K562 (cell line): ENCODE data around the gene HGS. TPM values are rescaled to one million over a fixed set of nuclear protein-coding genes. Genes with fewer than 3 reads are reported as not detected.

Experiments used
- ATAC-seq: fragments of 200-7000 bp; cut with Tn5 transposase; 3 replicates; pipeline ENCODE4 v1.9.1; 2020; ENCODE audit warnings: moderate library complexity
- BruUV-seq: library from RNA; stranded (reverse); fragments of 400-500 nt; replicated peaks from 2 replicates; lab custom pipeline; 2021; lab: Mats Ljungman, UMichigan
- CTCF ChIA-PET: fragments of 300-600 bp; formaldehyde crosslinking; extraction: SDS; loops from one replicate; lab custom pipeline; 2021; ENCODE audit warnings: low intra/inter-chr PET ratio; lab: Yijun Ruan, JAX
- POLR2A ChIA-PET: fragments of 300-600, 350-650 bp; sonication (Branson Sonifier 250); formaldehyde crosslinking; extraction: SDS; loops from one replicate; lab custom pipeline; 2021; ENCODE audit warnings: antibody characterized with exemption, inconsistent platforms; lab: Yijun Ruan, JAX
- DNase-seq, 4 experiments: peaks; one replicate each; pipeline versions ENCODE4 v3.0.0 to v3.0.0-alpha.2; 2011 to 2018; ENCODE audit warnings: low spot score in 3 of 4, mixed read lengths in 3 of 4; ENCODE audit errors: extremely low read depth in 1 of 4
- FAIRE-seq: peaks from 2 replicates; lab custom pipeline; 2011; peaks lifted over from hg19 to GRCh38; lab: Jason Lieb, UNC
- H2AFZ ChIP-seq: 2 replicates; pipeline ENCODE4 v1.6.0; 2011; ENCODE audit warnings: low read depth, low read length, control low read depth, inconsistent platforms
- H3K27ac ChIP-seq: fragments of 200-600 bp; 3 replicates; pipeline ENCODE4 v1.8.0; 2011; ENCODE audit warnings: low read depth, mild to moderate bottlenecking, control low read depth, inconsistent platforms, low read length, moderate library complexity, mixed read lengths; ENCODE audit errors: extremely low read depth
- H3K27me3 ChIP-seq, 2 experiments: fragments of 300-600 bp in 1 of 2; 2 replicates in 1 of 2; 3 replicates in 1 of 2; pipeline versions ENCODE4 v1.6.0 to v1.8.0; 2011; ENCODE audit warnings: inconsistent platforms in 2 of 2, low read length in 2 of 2, mild to moderate bottlenecking in 1 of 2, mixed read lengths in 1 of 2, moderate library complexity in 1 of 2; ENCODE audit not compliant: control insufficient read depth in 2 of 2, insufficient read depth in 2 of 2
- H3K36me3 ChIP-seq: fragments of 300-600 bp; 3 replicates; pipeline ENCODE4 v1.8.0; 2011; ENCODE audit warnings: mild to moderate bottlenecking, low read length, inconsistent platforms; ENCODE audit not compliant: control insufficient read depth, insufficient read depth
- H3K4me1 ChIP-seq, 2 experiments: fragments of 200-600 bp in 1 of 2; replicated peaks in 1 of 2; 2 replicates in 1 of 2; 3 replicates in 1 of 2; pipeline versions ENCODE4 v1.5.1 to v1.8.0; 2011; ENCODE audit warnings: inconsistent platforms in 2 of 2, low read length in 2 of 2, mild to moderate bottlenecking in 1 of 2, mixed read lengths in 1 of 2, moderate library complexity in 1 of 2; ENCODE audit not compliant: control insufficient read depth in 2 of 2, insufficient read depth in 2 of 2
- H3K4me2 ChIP-seq: 2 replicates; pipeline ENCODE4 v1.6.1; 2011; ENCODE audit warnings: low read length, control low read depth, inconsistent platforms, mixed read lengths; ENCODE audit not compliant: insufficient read depth
- H3K4me3 ChIP-seq: fragments of 200-600 bp; sonication (generic), shearing (Covaris generic); 2 replicates; pipeline ENCODE4 v1.5.1; 2016; ENCODE audit warnings: control low read depth, inconsistent platforms
- H3K79me2 ChIP-seq: fragments of 200-600 bp; 3 replicates; pipeline ENCODE4 v1.8.0; 2011; ENCODE audit warnings: low read length, inconsistent platforms; ENCODE audit not compliant: control insufficient read depth, insufficient read depth
- H3K9ac ChIP-seq, 2 experiments: 2 replicates each; pipeline versions ENCODE4 v1.6.0 to v1.6.1; 2011; ENCODE audit warnings: low read depth in 2 of 2, low read length in 2 of 2, control low read depth in 1 of 2, inconsistent platforms in 1 of 2, mild to moderate bottlenecking in 1 of 2, mixed read lengths in 1 of 2; ENCODE audit not compliant: insufficient read depth in 1 of 2
- H3K9me1 ChIP-seq: one replicate; pipeline ENCODE4 v1.6.0; 2011; ENCODE audit warnings: inconsistent platforms, mild to moderate bottlenecking, low read length, moderate library complexity; ENCODE audit not compliant: control insufficient read depth, insufficient read depth
- H3K9me3 ChIP-seq: replicated peaks from 2 replicates; pipeline ENCODE4 v1.5.1; 2011; ENCODE audit warnings: low read depth, low read length, inconsistent platforms; ENCODE audit not compliant: control insufficient read depth, insufficient read depth
- H4K20me1 ChIP-seq: replicated peaks from 2 replicates; pipeline ENCODE4 v1.6.1; 2011; ENCODE audit warnings: low read length, inconsistent platforms, mixed read lengths; ENCODE audit not compliant: control insufficient read depth, insufficient read depth
- RBFOX2 ChIP-seq: fragments of 200-400 bp; formaldehyde crosslinking; IDR thresholded peaks from 2 replicates; pipeline ENCODE4 v1.6.1; 2017; ENCODE audit warnings: low read depth, mild to moderate bottlenecking, low read length, moderate library complexity
- WGBS: fragments of 100-300 bp; shearing (Covaris generic); methylation state at CpG from one replicate; pipeline ENCODE4 v1.1.6; 2016; ENCODE audit warnings: low coverage, mixed read lengths; ENCODE audit not compliant: insufficient coverage; ENCODE audit errors: missing lambda C conversion rate; 5-methylcytosine and 5-hydroxymethylcytosine counted together
- in situ Hi-C: fragments of 300-500 bp; cut with MboI; formaldehyde crosslinking; loops from 4 replicates; pipeline ENCODE4 v1.15.0; 2018; ENCODE audit warnings: inconsistent platforms, mixed read lengths
- intact Hi-C: fragments of 100-400 bp; cut with micrococcal nuclease; formaldehyde crosslinking; loops from 2 replicates; pipeline ENCODE4 v1.14.2; 2022
- polyA plus RNA-seq, 8 experiments: library from polyadenylated mRNA; depleted of rRNA in 4 of 8; stranded (reverse) in 5 of 8; unstranded in 3 of 8; fragments of >200 nt; fragmentation: Nextera tagmentation in 2 of 8; fragmentation: Illumina TruSeq in 1 of 8; extraction: Ambion mirVana in 2 of 8; extraction: Trizol in 1 of 8; gene quantifications; 2 replicates each; pipeline versions ENCODE4 v1.2.1 to v1.2.3, GENCODE V29; 2011 to 2014; ENCODE audit warnings: inconsistent platforms in 1 of 8, missing spikeins in 1 of 8
- total RNA-seq, 7 experiments: library from RNA; depleted of rRNA in 6 of 7; stranded (reverse); fragments of >200 nt in 6 of 7; fragmentation: Illumina TruSeq in 2 of 7; extraction: Trizol in 2 of 7; gene quantifications; 2 replicates each; pipeline versions ENCODE4 v1.2.1 to v1.2.3, GENCODE V29; 2011 to 2021; ENCODE audit warnings: low replicate concordance in 1 of 7
- TF ChIP-seq, protein P1 (sequence below): fragments of 450-650 bp; IDR thresholded peaks from 2 replicates; pipeline ENCODE4 v1.6.1; 2016; ENCODE audit warnings: antibody characterized with exemption

The HGS gene
- total and polyA plus RNA-seq, 9 of the 15 experiments (the other 6 are each of a cell fraction or from before 2014, with no cell fraction given): 3.9 to 176 (median 77.1) TPM

DNA sequence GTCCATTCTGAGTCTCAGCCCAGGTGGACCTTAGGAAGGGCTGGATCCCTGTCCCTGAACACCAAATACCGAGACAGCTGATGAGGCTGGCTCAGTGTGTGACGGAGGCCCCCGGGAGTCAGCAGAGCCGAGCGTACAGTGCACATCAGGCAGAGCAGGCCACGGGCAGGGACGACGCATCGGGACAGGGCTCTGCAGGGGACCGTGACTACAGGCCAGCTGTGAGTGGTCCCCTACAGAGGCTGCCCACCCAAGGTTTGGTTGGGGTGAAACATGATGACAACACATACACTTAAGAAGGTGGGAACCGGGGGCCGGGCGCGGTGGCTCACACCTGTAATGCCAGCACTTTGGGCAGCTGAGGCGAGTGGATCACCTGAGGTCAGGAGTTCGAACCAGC lies 10.9 kb upstream of the HGS start:
- no peak overlapping the region for H3K4me2 ChIP-seq
- H3K36me3 ChIP-seq: peaks cover 70% of the 10 kb centered on the region
- no peak overlapping the region for H3K4me3 ChIP-seq
- in situ Hi-C loops (no loop called here), intact Hi-C loops (no loop called here)
- H3K27me3 ChIP-seq: no peaks in the 10 kb centered on the region
- no peak for ATAC-seq
- H3K79me2 ChIP-seq: peaks cover 24% of the 10 kb centered on the region
- 96% methylated on average over 16 of the region's 16 CpGs for WGBS
- no peak overlapping the region for H2AFZ ChIP-seq
- no peak for DNase-seq
- peak; percentile 28; the same call in 1 of the 2 replicates for TF ChIP-seq RBFOX2
- TF ChIP-seq, protein P1, sequence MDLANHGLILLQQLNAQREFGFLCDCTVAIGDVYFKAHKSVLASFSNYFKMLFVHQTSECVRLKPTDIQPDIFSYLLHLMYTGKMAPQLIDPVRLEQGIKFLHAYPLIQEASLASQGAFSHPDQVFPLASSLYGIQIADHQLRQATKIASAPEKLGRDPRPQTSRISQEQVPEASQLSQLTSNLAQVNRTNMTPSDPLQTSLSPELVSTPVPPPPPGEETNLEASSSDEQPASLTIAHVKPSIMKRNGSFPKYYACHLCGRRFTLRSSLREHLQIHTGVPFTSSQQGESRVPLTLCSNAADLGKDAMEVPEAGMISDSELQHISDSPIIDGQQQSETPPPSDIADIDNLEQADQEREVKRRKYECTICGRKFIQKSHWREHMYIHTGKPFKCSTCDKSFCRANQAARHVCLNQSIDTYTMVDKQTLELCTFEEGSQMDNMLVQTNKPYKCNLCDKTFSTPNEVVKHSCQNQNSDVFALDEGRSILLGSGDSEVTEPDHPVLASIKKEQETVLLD: no peak
- H3K9me1 ChIP-seq: no peaks in the 10 kb centered on the region
- ChIA-PET CTCF (no interaction called here), POLR2A (interaction anchor here (0.8 to 1.9 kb wide), 5 partner anchors 8 to 29 kb away, joined by 3 to 8 read pairs (median 4); partner anchors contain the start of genes ARL16 and HGS)
- FAIRE-seq: no peak
- no peak overlapping the region for H3K27ac ChIP-seq
- no peaks in the 10 kb centered on the region for H4K20me1 ChIP-seq
- no peaks in the 10 kb centered on the region for H3K9me3 ChIP-seq
- no TSS peak for BruUV-seq
- peak overlapping the region in 1 of 2 experiments; percentile 71; a peak in 1 of 4 replicates for H3K9ac ChIP-seq
- peaks cover 6 to 55% of the 10 kb centered on the region in 2 experiments; a peak in 4 of 5 replicates for H3K4me1 ChIP-seq
